ENCODE data around the gene ZNF672. TPM values are rescaled to one million over a fixed set of nuclear protein-coding genes. Genes with fewer than 3 reads are reported as not detected.

Gene ZNF672
- 16.6 and 22.5 TPM in 2 replicates for total RNA-seq

GRCh38 chr1:248837781-248838356 lies at the start of gene ZNF672:
TSS of gene ZNF672 (plus strand) at chr1:248838224. CDS start at chr1:248847275, 9,051 bp downstream.

GRCh38 chr1:248825909-248826760 lies 11.9 kb upstream of the ZNF672 start, which contains the start of gene SH3BP5L:
TSS of gene SH3BP5L (minus strand) at chr1:248825915. CDS start at chr1:248824935, 980 bp downstream.

GRCh38 chr1:248858891-248859889 lies 21.2 kb downstream of the ZNF672 start, which contains the start of gene ZNF692:
TSS of gene ZNF692 (minus strand) at chr1:248859085. CDS start at chr1:248858309, 776 bp downstream.

Small RNA genes within 50 kb of the gene (small RNA-seq; reads per million reads assigned to genes)
- gene MIR3124, result not detected

Other genes with a start within 250 kb of the ZNF672 start
- gene OR2T10, start 240.5 kb upstream of the ZNF672 start, total RNA-seq, result not detected in 2 replicates
- gene OR2T11, start 203.1 kb upstream of the ZNF672 start, total RNA-seq, result not detected in 2 replicates
- gene OR2T35, start 192.9 kb upstream of the ZNF672 start, total RNA-seq, result not detected in 2 replicates
- gene OR2T27, start 182.7 kb upstream of the ZNF672 start, total RNA-seq, result not detected in 2 replicates
- gene OR14I1, start 135.5 kb upstream of the ZNF672 start, total RNA-seq, result not detected in 2 replicates
- gene LYPD8, start 82.5 kb upstream of the ZNF672 start, total RNA-seq, result not detected in 2 replicates
- gene SH3BP5L, start 12.3 kb upstream of the ZNF672 start, total RNA-seq, result 23.9 and 26.0 TPM in 2 replicates
- gene ZNF692, start 20.9 kb downstream of the ZNF672 start, total RNA-seq, result 16.9 and 18.1 TPM in 2 replicates
- gene PGBD2, start 68.0 kb downstream of the ZNF672 start, total RNA-seq, result 5.5 and 6.3 TPM in 2 replicates

All from thoracic aorta endothelial cell (primary cell).